B cell (primary cell): ENCODE data around the gene RPTOR. TPM values are rescaled to one million over a fixed set of nuclear protein-coding genes. Genes with fewer than 3 reads are reported as not detected.

ENCODE experiments used
- ATAC-seq: fragments of 200-7000 bp; cut with Tn5 transposase; one replicate; pipeline ENCODE4 v1.10.0; 2021; ENCODE audit warnings: low read depth, mild to moderate bottlenecking, moderate number of reproducible peaks, moderate library complexity
- CTCF ChIA-PET: fragments of 350-600 bp; sonication (Branson Sonifier 250); formaldehyde crosslinking; loops from one replicate; lab custom pipeline; 2021; ENCODE audit warnings: antibody characterized with exemption, inconsistent platforms; lab: Charles Lee
- POLR2A ChIA-PET: fragments of 350-600 bp; sonication (Branson Sonifier 250); formaldehyde crosslinking; loops from one replicate; lab custom pipeline; 2021; ENCODE audit warnings: antibody characterized with exemption; lab: Charles Lee
- DNase-seq: peaks from one replicate; pipeline ENCODE4 v3.0.0; 2013
- H2AFZ ChIP-seq: 2 replicates; pipeline ENCODE4 v1.6.1; 2012; ENCODE audit warnings: mild to moderate bottlenecking, low read depth, low read length; ENCODE audit not compliant: insufficient read depth, poor library complexity, severe bottlenecking
- H3K27ac ChIP-seq, 2 donors: 1 replicate in 1 of 2; 2 replicates in 1 of 2; pipeline ENCODE4 v1.5.1; 2012 to 2013; ENCODE audit warnings: low read length in 2 of 2, mild to moderate bottlenecking in 2 of 2, moderate library complexity in 1 of 2
- H3K27me3 ChIP-seq, 4 experiments: fragments of 200-600 bp in 1 of 4; sonication (generic) in 1 of 4; replicated peaks in 1 of 4; 1 replicate in 2 of 4; 2 replicates in 2 of 4; pipeline versions ENCODE4 v1.6.1 to v1.7.0; 2013 to 2016; ENCODE audit warnings: low read length in 3 of 4, mild to moderate bottlenecking in 2 of 4, mixed read lengths in 1 of 4, moderate library complexity in 1 of 4; ENCODE audit not compliant: insufficient read depth in 4 of 4, control insufficient read depth in 3 of 4; ENCODE audit errors: control extremely low read depth in 1 of 4
- H3K36me3 ChIP-seq, 2 experiments: replicated peaks in 1 of 2; 1 replicate in 1 of 2; 2 replicates in 1 of 2; pipeline versions ENCODE4 v1.6.1 to v1.7.1; 2013; ENCODE audit warnings: low read length in 1 of 2; ENCODE audit not compliant: insufficient read depth in 2 of 2, control insufficient read depth in 1 of 2; ENCODE audit errors: control extremely low read depth in 1 of 2, extremely low read depth in 1 of 2
- H3K4me1 ChIP-seq, 2 donors: fragments of 200-600 bp in 1 of 2; sonication (generic) in 1 of 2; 1 replicate in 1 of 2; 2 replicates in 1 of 2; pipeline versions ENCODE4 v1.5.1 to v1.6.1; 2013 to 2017; ENCODE audit warnings: low read length in 2 of 2; ENCODE audit not compliant: control insufficient read depth in 2 of 2, insufficient read depth in 2 of 2
- H3K4me2 ChIP-seq: replicated peaks from 2 replicates; pipeline ENCODE3; 2012; ENCODE audit warnings: mild to moderate bottlenecking, low read depth, low read length; ENCODE audit not compliant: poor library complexity, severe bottlenecking
- H3K4me3 ChIP-seq, 5 experiments: fragments of 200-600 bp in 1 of 5; sonication (generic) in 1 of 5; 1 replicate in 3 of 5; 2 replicates in 2 of 5; pipeline versions ENCODE4 v1.5.1 to v1.7.0; 2011 to 2016; ENCODE audit warnings: low read length in 4 of 5, mild to moderate bottlenecking in 4 of 5, low read depth in 2 of 5, control low read depth in 1 of 5, moderate library complexity in 1 of 5; ENCODE audit not compliant: insufficient read depth in 1 of 5; ENCODE audit errors: control extremely low read depth in 1 of 5, extremely low read depth in 1 of 5
- H3K79me2 ChIP-seq: fragments of 200-600 bp; sonication (generic); one replicate; pipeline ENCODE4 v1.6.0; 2016; ENCODE audit warnings: low read length; ENCODE audit not compliant: control insufficient read depth, insufficient read depth
- H3K9ac ChIP-seq: fragments of 200-600 bp; sonication (generic); 2 replicates; pipeline ENCODE4 v1.6.1; 2017; ENCODE audit warnings: mild to moderate bottlenecking, low read length, moderate library complexity
- H3K9me3 ChIP-seq, 3 donors: one replicate each; pipeline versions ENCODE4 v1.6.1 to v1.7.1; 2013; ENCODE audit warnings: low read length in 2 of 3; ENCODE audit not compliant: control insufficient read depth in 2 of 3, insufficient read depth in 1 of 3; ENCODE audit errors: control extremely low read depth in 1 of 3
- H4K20me1 ChIP-seq: 2 replicates; pipeline ENCODE4 v1.6.0; 2012; ENCODE audit warnings: mild to moderate bottlenecking, low read length; ENCODE audit not compliant: insufficient read depth, control insufficient read depth, poor library complexity, severe bottlenecking
- H3K27ac Mint-ChIP-seq: one replicate; pipeline ENCODE4 v1.8.0; 2021; ENCODE audit warnings: mixed read lengths
- H3K27me3 Mint-ChIP-seq: one replicate; pipeline ENCODE4 v1.8.0; 2021; ENCODE audit warnings: mixed read lengths
- H3K4me1 Mint-ChIP-seq: one replicate; pipeline ENCODE4 v1.8.0; 2021; ENCODE audit warnings: mixed read lengths
- H3K4me3 Mint-ChIP-seq: one replicate; pipeline ENCODE4 v1.8.0; 2021; ENCODE audit warnings: mixed read lengths
- H3K9me3 Mint-ChIP-seq: one replicate; pipeline ENCODE4 v1.8.0; 2022; ENCODE audit warnings: mixed read lengths; ENCODE audit not compliant: insufficient read depth
- CTCF ChIP-seq: fragments of 200-600 bp; IDR thresholded peaks from one replicate; pipeline ENCODE4 v1.8.0; 2022; ENCODE audit warnings: antibody characterized with exemption, mild to moderate bottlenecking
- EZH2 ChIP-seq: IDR thresholded peaks from 2 replicates; pipeline ENCODE4 v1.6.1; 2012; ENCODE audit warnings: borderline replicate concordance, low read depth, mild to moderate bottlenecking, moderate library complexity, low read length; ENCODE audit not compliant: insufficient read depth, poor library complexity, severe bottlenecking
- WGBS: methylation state at CpG from one replicate; pipeline ENCODE4 v1.1.5; 2013; ENCODE audit warnings: missing lambda C conversion rate; ENCODE audit not compliant: insufficient coverage; 5-methylcytosine and 5-hydroxymethylcytosine counted together
- intact Hi-C: fragments of 100-400 bp; cut with micrococcal nuclease; formaldehyde crosslinking; loops from one replicate; pipeline ENCODE4 v1.10.0; 2022
- polyA plus RNA-seq: library from polyadenylated mRNA; depleted of rRNA; stranded (reverse); fragments of >200 nt; gene quantifications from 2 replicates; pipeline ENCODE4 v1.2.3, GENCODE V29; 2012
- total RNA-seq, 2 donors: library from RNA; stranded (reverse); fragments of 120-200 nt in 1 of 2; gene quantifications; 1 replicate in 1 of 2; 2 replicates in 1 of 2; pipeline versions ENCODE4 v1.2.3 to v1.2.4, GENCODE V29; 2013 to 2022

The RPTOR gene
- total and polyA plus RNA-seq, 2 donors (not counting 1 experiment from before 2014, with no cell fraction given): 13.4 to 58.8 TPM

DNA sequence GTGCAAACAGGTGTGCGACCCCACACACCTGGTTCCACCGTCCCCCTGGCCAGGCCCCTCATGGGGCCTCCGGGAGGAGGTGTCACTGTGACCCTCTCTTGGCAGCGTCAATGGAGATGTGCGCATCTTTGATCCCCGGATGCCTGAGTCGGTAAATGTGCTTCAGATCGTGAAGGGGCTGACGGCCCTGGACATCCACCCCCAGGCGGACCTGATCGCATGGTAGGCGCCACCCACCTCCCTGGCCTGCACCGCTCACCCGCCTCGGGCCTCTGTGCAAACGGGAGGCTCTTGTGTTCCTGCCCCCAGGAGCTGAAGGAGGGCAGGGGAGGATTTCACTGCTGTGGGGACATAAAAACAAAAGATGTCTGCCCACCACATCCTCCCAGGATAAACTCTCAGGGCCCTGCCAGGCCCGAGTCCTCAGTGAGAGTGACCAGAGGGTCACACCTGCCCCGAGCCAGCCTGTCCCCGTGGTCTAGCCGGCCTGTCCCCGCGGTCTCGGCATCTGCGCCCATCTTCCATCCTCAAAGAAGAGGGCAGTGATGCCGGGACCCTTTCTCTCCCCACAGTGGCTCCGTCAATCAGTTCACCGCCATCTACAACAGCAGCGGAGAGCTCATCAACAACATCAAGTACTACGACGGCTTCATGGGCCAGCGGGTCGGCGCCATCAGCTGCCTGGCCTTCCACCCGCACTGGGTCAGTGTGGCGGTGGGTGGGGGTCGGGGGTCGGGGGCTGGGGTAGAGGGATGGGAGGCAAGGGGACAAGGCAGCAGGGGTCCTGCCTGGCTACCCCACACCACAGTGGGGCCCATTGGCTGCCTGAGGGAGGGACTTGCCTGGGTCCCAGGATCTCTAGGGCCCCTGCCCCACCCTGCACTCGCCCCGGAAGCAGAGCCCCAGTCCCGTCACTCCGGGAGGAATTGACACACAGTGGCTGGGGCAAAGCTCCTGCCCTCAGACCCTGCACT, 418.0 kb downstream of the RPTOR start:
- ChIA-PET POLR2A (no interaction called here), CTCF (interaction anchor here (1.2 kb wide), 1 partner anchor 8 kb away, joined by 3 read pairs; no protein-coding TSS in a partner anchor)
- H3K4me1 ChIP-seq: peaks cover 0 to 8% of the 10 kb centered on the region in 2 donors
- H3K9ac ChIP-seq: no peak overlapping the region
- no peaks in the 10 kb centered on the region for H3K4me1 Mint-ChIP-seq
- no peak for ATAC-seq
- H3K4me3 ChIP-seq: no peak overlapping the region
- no peak overlapping the region for H3K27ac ChIP-seq
- no peaks in the 10 kb centered on the region for H3K27me3 Mint-ChIP-seq
- no peaks in the 10 kb centered on the region for H3K9me3 Mint-ChIP-seq
- H4K20me1 ChIP-seq: no peaks in the 10 kb centered on the region
- H3K79me2 ChIP-seq: no peaks in the 10 kb centered on the region
- H3K9me3 ChIP-seq: no peaks in the 10 kb centered on the region
- H3K27me3 ChIP-seq: no peaks in the 10 kb centered on the region
- peaks cover 0 to 2% of the 10 kb centered on the region in 2 experiments for H3K36me3 ChIP-seq
- no peak overlapping the region for H3K4me3 Mint-ChIP-seq
- TF ChIP-seq EZH2 (no peak), CTCF (no peak)
- no peak overlapping the region for H2AFZ ChIP-seq
- intact Hi-C loops: no loop called here
- no peak overlapping the region for H3K27ac Mint-ChIP-seq
- WGBS: 96% methylated on average over 29 of the region's 41 CpGs
- no peak overlapping the region for H3K4me2 ChIP-seq
- DNase-seq: no peak
